DOHH2 (cell line): ENCODE data around the gene OR10C1.

ENCODE experiments used
- H3F3A ChIP-seq: fragments of 200-600 bp; sonication (generic), shearing (Covaris generic); 2 replicates; pipeline ENCODE4 v1.6.0; 2016; ENCODE audit warnings: antibody characterized with exemption, mild to moderate bottlenecking; ENCODE audit not compliant: control insufficient read depth, insufficient read depth
- H3K27ac ChIP-seq: fragments of 200-600 bp; sonication (generic); 2 replicates; pipeline ENCODE4 v1.5.1; 2014; ENCODE audit warnings: low read depth, mild to moderate bottlenecking, low read length, moderate library complexity
- H3K27me3 ChIP-seq: fragments of 200-600 bp; sonication (generic); 2 replicates; pipeline ENCODE4 v1.6.1; 2014; ENCODE audit warnings: mild to moderate bottlenecking, low read length, mixed read lengths; ENCODE audit not compliant: control insufficient read depth
- H3K36me3 ChIP-seq: fragments of 200-600 bp; sonication (generic); 2 replicates; pipeline ENCODE4 v1.6.1; 2014; ENCODE audit warnings: mild to moderate bottlenecking, low read length, moderate library complexity, mixed read lengths; ENCODE audit not compliant: control insufficient read depth
- H3K4me1 ChIP-seq: fragments of 200-600 bp; sonication (generic); 2 replicates; pipeline ENCODE4 v1.6.1; 2014; ENCODE audit warnings: mild to moderate bottlenecking, low read length, mixed read lengths; ENCODE audit not compliant: control insufficient read depth
- H3K4me2 ChIP-seq: fragments of 200-600 bp; sonication (generic); 2 replicates; pipeline ENCODE4 v1.6.0; 2014; ENCODE audit warnings: mild to moderate bottlenecking, low read length, moderate library complexity
- H3K4me3 ChIP-seq: fragments of 200-600 bp; sonication (generic); 2 replicates; pipeline ENCODE4 v1.5.1; 2014; ENCODE audit warnings: mild to moderate bottlenecking, low read length, mixed read lengths
- H3K79me2 ChIP-seq: fragments of 200-600 bp; sonication (generic); 2 replicates; pipeline ENCODE4 v1.6.1; 2014; ENCODE audit warnings: mild to moderate bottlenecking, low read length, mixed read lengths; ENCODE audit not compliant: control insufficient read depth
- H3K9me2 ChIP-seq: fragments of 200-600 bp; sonication (generic); replicated peaks from 2 replicates; pipeline ENCODE4 v1.6.1; 2014; ENCODE audit warnings: mild to moderate bottlenecking, low read length, mixed read lengths; ENCODE audit not compliant: control insufficient read depth
- H3K9me3 ChIP-seq: fragments of 200-600 bp; sonication (generic); 2 replicates; pipeline ENCODE4 v1.6.1; 2014; ENCODE audit warnings: antibody characterized with exemption, low read length, mixed read lengths; ENCODE audit not compliant: control insufficient read depth, insufficient read depth
- H4K20me1 ChIP-seq: fragments of 200-600 bp; sonication (generic); 2 replicates; pipeline ENCODE4 v1.6.0; 2014; ENCODE audit warnings: low read depth, mild to moderate bottlenecking, antibody characterized with exemption, low read length, moderate library complexity; ENCODE audit not compliant: control insufficient read depth, insufficient read depth
- EZH2phosphoT487 ChIP-seq: fragments of 200-600 bp; sonication (generic); IDR thresholded peaks from 2 replicates; pipeline ENCODE4 v1.6.1; 2017; ENCODE audit warnings: borderline replicate concordance, mild to moderate bottlenecking, antibody characterized with exemption, low read length, moderate library complexity, mixed read lengths
- TF ChIP-seq, protein P1 (sequence below): fragments of 200-600 bp; sonication (generic); IDR thresholded peaks from one replicate; pipeline ENCODE4 v1.5.1; 2014; ENCODE audit warnings: antibody characterized with exemption, mild to moderate bottlenecking, low read depth, low read length; ENCODE audit not compliant: poor library complexity, severe bottlenecking

OR10C1 gene

DNA sequence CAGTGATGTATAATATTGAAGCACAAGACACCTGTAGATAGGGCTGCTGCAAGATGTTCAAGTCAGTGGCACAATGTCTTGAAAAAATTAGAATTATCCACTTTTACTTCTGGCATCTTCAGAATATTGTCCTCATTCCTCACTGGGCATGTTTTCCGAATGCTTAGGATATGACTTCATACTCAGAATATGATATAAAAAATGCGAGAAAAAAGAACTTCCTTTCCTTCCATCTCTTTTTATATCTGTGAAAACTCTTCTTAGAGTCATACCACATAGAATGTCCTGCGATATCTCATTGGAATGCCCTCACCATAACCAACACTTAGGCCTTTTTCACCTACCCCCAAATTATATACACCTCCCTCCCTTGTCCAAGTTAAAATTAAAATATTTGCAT is 44.1 kb downstream of the OR10C1 start:
- TF ChIP-seq EZH2phosphoT487, result no peak
- TF ChIP-seq, protein P1, sequence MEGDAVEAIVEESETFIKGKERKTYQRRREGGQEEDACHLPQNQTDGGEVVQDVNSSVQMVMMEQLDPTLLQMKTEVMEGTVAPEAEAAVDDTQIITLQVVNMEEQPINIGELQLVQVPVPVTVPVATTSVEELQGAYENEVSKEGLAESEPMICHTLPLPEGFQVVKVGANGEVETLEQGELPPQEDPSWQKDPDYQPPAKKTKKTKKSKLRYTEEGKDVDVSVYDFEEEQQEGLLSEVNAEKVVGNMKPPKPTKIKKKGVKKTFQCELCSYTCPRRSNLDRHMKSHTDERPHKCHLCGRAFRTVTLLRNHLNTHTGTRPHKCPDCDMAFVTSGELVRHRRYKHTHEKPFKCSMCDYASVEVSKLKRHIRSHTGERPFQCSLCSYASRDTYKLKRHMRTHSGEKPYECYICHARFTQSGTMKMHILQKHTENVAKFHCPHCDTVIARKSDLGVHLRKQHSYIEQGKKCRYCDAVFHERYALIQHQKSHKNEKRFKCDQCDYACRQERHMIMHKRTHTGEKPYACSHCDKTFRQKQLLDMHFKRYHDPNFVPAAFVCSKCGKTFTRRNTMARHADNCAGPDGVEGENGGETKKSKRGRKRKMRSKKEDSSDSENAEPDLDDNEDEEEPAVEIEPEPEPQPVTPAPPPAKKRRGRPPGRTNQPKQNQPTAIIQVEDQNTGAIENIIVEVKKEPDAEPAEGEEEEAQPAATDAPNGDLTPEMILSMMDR, result no peak

DNA sequence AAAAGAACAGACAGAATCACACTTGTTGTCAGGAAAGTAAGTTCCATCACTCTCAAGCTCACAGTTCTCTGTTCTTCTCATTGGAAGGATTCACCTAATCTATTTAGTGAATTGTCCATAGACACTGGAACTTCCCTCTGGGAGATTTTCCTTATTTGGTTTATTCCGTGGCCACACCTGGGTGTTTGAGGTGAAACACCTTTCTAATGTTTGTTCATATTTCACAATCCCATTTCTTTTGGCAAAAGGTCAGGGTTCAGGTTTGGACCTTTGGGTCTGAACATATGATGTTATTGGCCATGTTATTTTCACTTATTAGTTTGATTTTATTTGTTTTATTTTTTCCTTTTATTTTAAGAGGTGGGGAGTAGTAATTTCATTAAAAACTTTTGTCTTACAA is 44.6 kb downstream of the OR10C1 start:
- no peak for TF ChIP-seq EZH2phosphoT487
- TF ChIP-seq, protein P1, result no peak
- H3K4me3 ChIP-seq, result no peak overlapping the region
- H3K79me2 ChIP-seq, result no peaks in the 10 kb centered on the region
- H3K27me3 ChIP-seq, result no peaks in the 10 kb centered on the region
- no peaks in the 10 kb centered on the region for H3K36me3 ChIP-seq
- H3K4me2 ChIP-seq, result no peak overlapping the region
- H3K4me1 ChIP-seq, result no peaks in the 10 kb centered on the region
- H3F3A ChIP-seq, result no peaks in the 10 kb centered on the region
- H3K27ac ChIP-seq, result no peak overlapping the region
- H3K9me3 ChIP-seq, result no peaks in the 10 kb centered on the region
- no peaks in the 10 kb centered on the region for H4K20me1 ChIP-seq
- H3K9me2 ChIP-seq, result no peaks in the 10 kb centered on the region

More for the DNA sequence above, 44.1 kb downstream of the OR10C1 start:
- no peaks in the 10 kb centered on the region for H3K27me3 ChIP-seq
- H3K4me2 ChIP-seq, result no peak overlapping the region
- no peak overlapping the region for H3K27ac ChIP-seq
- no peaks in the 10 kb centered on the region for H4K20me1 ChIP-seq
- no peaks in the 10 kb centered on the region for H3F3A ChIP-seq
- H3K9me3 ChIP-seq, result no peaks in the 10 kb centered on the region
- no peaks in the 10 kb centered on the region for H3K4me1 ChIP-seq
- no peaks in the 10 kb centered on the region for H3K36me3 ChIP-seq
- no peaks in the 10 kb centered on the region for H3K79me2 ChIP-seq
- H3K9me2 ChIP-seq, result no peaks in the 10 kb centered on the region
- no peak overlapping the region for H3K4me3 ChIP-seq

DNA sequence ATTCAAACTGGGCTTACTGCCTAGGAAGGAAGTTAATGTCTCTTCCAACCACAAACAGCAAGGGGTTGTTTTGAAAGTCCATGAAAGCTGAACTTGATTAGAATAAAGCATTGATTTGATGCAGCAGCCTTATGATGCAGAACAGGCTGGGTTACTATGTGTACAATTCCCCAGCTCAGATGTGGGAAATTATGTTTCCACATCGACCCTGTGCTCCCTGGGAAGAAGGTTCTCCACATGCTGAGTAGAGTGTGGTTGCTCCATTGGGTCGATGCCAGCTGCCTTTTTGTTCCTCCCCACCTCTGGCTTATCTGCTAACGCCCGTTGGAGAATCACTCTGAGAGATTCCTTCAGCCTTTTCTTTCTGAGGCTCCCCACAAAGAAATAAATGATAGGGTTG is 47.5 kb downstream of the OR10C1 start:
- H3K9me3 ChIP-seq, result no peaks in the 10 kb centered on the region
- H3K27me3 ChIP-seq, result no peaks in the 10 kb centered on the region
- H3K4me1 ChIP-seq, result no peaks in the 10 kb centered on the region
- H3K4me3 ChIP-seq, result no peak overlapping the region
- H4K20me1 ChIP-seq, result no peaks in the 10 kb centered on the region
- no peaks in the 10 kb centered on the region for H3K36me3 ChIP-seq
- H3K79me2 ChIP-seq, result no peaks in the 10 kb centered on the region
- H3F3A ChIP-seq, result no peaks in the 10 kb centered on the region
- H3K9me2 ChIP-seq, result no peaks in the 10 kb centered on the region
- no peak overlapping the region for H3K4me2 ChIP-seq
- TF ChIP-seq EZH2phosphoT487, result no peak
- TF ChIP-seq, protein P1, result no peak
- H3K27ac ChIP-seq, result no peak overlapping the region

DNA sequence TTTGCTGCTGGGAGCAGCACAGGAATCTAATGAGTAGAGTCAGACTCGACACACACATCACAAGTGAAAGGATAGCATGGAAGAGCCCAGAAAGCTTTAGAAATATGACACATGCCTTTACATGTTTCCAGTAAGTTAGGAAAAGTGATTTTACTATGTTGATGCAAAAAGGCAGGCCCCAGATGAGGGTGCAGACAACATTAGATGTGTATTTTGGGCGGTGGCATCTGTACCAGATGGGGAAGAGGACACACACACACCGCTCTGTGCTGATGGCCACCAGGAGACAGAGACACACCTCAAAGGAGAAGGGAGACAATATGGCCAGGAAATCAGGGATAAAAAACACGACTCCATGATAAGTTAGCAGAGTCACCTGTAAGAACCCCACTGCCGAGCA is 48.0 kb downstream of the OR10C1 start:
- H3K79me2 ChIP-seq, result no peaks in the 10 kb centered on the region
- no peaks in the 10 kb centered on the region for H3K36me3 ChIP-seq
- no peaks in the 10 kb centered on the region for H3K9me2 ChIP-seq
- H3F3A ChIP-seq, result no peaks in the 10 kb centered on the region
- no peaks in the 10 kb centered on the region for H3K4me1 ChIP-seq
- H4K20me1 ChIP-seq, result no peaks in the 10 kb centered on the region
- TF ChIP-seq, protein P1, result no peak
- no peak for TF ChIP-seq EZH2phosphoT487
- H3K27me3 ChIP-seq, result no peaks in the 10 kb centered on the region
- H3K4me2 ChIP-seq, result no peak overlapping the region
- H3K9me3 ChIP-seq, result no peaks in the 10 kb centered on the region
- no peak overlapping the region for H3K4me3 ChIP-seq
- no peak overlapping the region for H3K27ac ChIP-seq
